ENCODE results near the gene CPNE7.
"Not testable (repeated sequence)": the region's sequence is repeated elsewhere in the genome, so short reads cannot be mapped to it uniquely, and the experiment has no call there.

The CPNE7 gene

GRCh38 chr16:89570342-89570923, 5.1 kb upstream of the CPNE7 start:
- no peak for TF ChIP-seq CTCF (IDR thresholded peaks at IDR 0.05; ENCODE audit: borderline replicate concordance, control extremely low read depth, extremely low read depth, insufficient read depth, missing control alignments)
- in situ Hi-C loops (cut with MboI; ENCODE audit: low sequenced_read_pairs, unreplicated experiment) = no loop called here
- DNase-seq (ENCODE audit: low spot score) = no peak

GRCh38 chr16:89570983-89571598, 4.5 kb upstream of the CPNE7 start:
- DNase-seq (ENCODE audit: low spot score); in situ Hi-C loops (cut with MboI; ENCODE audit: low sequenced_read_pairs, unreplicated experiment): not testable (repeated sequence)

- in situ Hi-C loops (cut with MboI; ENCODE audit: low sequenced_read_pairs, unreplicated experiment) = no loop called here
These were observed 3.9 kb upstream of the CPNE7 start for GRCh38 chr16:89571636-89572035.

GRCh38 chr16:89572073-89572484, 3.5 kb upstream of the CPNE7 start:
- in situ Hi-C loops (cut with MboI; ENCODE audit: low sequenced_read_pairs, unreplicated experiment) = no loop called here
- DNase-seq (ENCODE audit: low spot score) = peak; percentile 61
- no peak for TF ChIP-seq CTCF (IDR thresholded peaks at IDR 0.05; ENCODE audit: borderline replicate concordance, control extremely low read depth, extremely low read depth, insufficient read depth, missing control alignments)

More at GRCh38 chr16:89571636-89572035, 3.9 kb upstream of the CPNE7 start:
- no peak for DNase-seq (ENCODE audit: low spot score)
- TF ChIP-seq CTCF (IDR thresholded peaks at IDR 0.05; ENCODE audit: borderline replicate concordance, control extremely low read depth, extremely low read depth, insufficient read depth, missing control alignments) = no peak

- DNase-seq (ENCODE audit: low spot score) = no peak
- in situ Hi-C loops (cut with MboI; ENCODE audit: low sequenced_read_pairs, unreplicated experiment) = no loop called here
- TF ChIP-seq CTCF (IDR thresholded peaks at IDR 0.05; ENCODE audit: borderline replicate concordance, control extremely low read depth, extremely low read depth, insufficient read depth, missing control alignments) = no peak
These were observed 2.9 kb upstream of the CPNE7 start for GRCh38 chr16:89572485-89573205.

- in situ Hi-C loops (cut with MboI; ENCODE audit: low sequenced_read_pairs, unreplicated experiment) = no loop called here
- DNase-seq (ENCODE audit: low spot score) = no peak
- no peak for TF ChIP-seq CTCF (IDR thresholded peaks at IDR 0.05; ENCODE audit: borderline replicate concordance, control extremely low read depth, extremely low read depth, insufficient read depth, missing control alignments)
These were observed 1.5 kb upstream of the CPNE7 start for GRCh38 chr16:89573826-89574680.
